ENCODE measurements around the gene EXOC6. TPM values are rescaled to one million over a fixed set of nuclear protein-coding genes. Genes with fewer than 3 reads are reported as not detected.
A peak's percentile ranks its signal among the peaks of the same experiment; 100 is the strongest.

Gene EXOC6
- total and polyA plus RNA-seq, 2 of the 13 experiments (the other 11 are each of a cell fraction or from before 2014, with no cell fraction given): 22.2 to 29.2 TPM

- TF ChIP-seq SKI (IDR thresholded peaks at IDR 0.05; ENCODE audit: partially characterized antibody): peak; percentile 56
- TF ChIP-seq, protein P1, sequence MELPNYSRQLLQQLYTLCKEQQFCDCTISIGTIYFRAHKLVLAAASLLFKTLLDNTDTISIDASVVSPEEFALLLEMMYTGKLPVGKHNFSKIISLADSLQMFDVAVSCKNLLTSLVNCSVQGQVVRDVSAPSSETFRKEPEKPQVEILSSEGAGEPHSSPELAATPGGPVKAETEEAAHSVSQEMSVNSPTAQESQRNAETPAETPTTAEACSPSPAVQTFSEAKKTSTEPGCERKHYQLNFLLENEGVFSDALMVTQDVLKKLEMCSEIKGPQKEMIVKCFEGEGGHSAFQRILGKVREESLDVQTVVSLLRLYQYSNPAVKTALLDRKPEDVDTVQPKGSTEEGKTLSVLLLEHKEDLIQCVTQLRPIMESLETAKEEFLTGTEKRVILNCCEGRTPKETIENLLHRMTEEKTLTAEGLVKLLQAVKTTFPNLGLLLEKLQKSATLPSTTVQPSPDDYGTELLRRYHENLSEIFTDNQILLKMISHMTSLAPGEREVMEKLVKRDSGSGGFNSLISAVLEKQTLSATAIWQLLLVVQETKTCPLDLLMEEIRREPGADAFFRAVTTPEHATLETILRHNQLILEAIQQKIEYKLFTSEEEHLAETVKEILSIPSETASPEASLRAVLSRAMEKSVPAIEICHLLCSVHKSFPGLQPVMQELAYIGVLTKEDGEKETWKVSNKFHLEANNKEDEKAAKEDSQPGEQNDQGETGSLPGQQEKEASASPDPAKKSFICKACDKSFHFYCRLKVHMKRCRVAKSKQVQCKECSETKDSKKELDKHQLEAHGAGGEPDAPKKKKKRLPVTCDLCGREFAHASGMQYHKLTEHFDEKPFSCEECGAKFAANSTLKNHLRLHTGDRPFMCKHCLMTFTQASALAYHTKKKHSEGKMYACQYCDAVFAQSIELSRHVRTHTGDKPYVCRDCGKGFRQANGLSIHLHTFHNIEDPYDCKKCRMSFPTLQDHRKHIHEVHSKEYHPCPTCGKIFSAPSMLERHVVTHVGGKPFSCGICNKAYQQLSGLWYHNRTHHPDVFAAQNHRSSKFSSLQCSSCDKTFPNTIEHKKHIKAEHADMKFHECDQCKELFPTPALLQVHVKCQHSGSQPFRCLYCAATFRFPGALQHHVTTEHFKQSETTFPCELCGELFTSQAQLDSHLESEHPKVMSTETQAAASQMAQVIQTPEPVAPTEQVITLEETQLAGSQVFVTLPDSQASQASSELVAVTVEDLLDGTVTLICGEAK (IDR thresholded peaks at IDR 0.05): no peak
- TF ChIP-seq, protein P1 (CRISPR knock-in tag; IDR thresholded peaks at IDR 0.05): 0 out of 2 replicates have a peak, but pooled peaks have one; percentile 33
- TF ChIP-seq, protein P2, sequence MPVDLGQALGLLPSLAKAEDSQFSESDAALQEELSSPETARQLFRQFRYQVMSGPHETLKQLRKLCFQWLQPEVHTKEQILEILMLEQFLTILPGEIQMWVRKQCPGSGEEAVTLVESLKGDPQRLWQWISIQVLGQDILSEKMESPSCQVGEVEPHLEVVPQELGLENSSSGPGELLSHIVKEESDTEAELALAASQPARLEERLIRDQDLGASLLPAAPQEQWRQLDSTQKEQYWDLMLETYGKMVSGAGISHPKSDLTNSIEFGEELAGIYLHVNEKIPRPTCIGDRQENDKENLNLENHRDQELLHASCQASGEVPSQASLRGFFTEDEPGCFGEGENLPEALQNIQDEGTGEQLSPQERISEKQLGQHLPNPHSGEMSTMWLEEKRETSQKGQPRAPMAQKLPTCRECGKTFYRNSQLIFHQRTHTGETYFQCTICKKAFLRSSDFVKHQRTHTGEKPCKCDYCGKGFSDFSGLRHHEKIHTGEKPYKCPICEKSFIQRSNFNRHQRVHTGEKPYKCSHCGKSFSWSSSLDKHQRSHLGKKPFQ (CRISPR knock-in tag; IDR thresholded peaks at IDR 0.05; ENCODE audit: insufficient replicate concordance): peak; percentile 12
- no peak for TF ChIP-seq ZNF232 (CRISPR knock-in tag; IDR thresholded peaks at IDR 0.05; ENCODE audit: borderline replicate concordance)
- TF ChIP-seq ZNF160 (CRISPR knock-in tag; IDR thresholded peaks at IDR 0.05): no peak; the same call in 1 of the 2 replicates
- TF ChIP-seq ZFP36 (IDR thresholded peaks at IDR 0.05; ENCODE audit: borderline replicate concordance, low read depth, low read length, partially characterized antibody): no peak
- TF ChIP-seq ZFX (CRISPR knock-in tag; IDR thresholded peaks at IDR 0.05; ENCODE audit: low read depth): peak; percentile 79
- no peak for TF ChIP-seq HES4 (CRISPR knock-in tag; IDR thresholded peaks at IDR 0.05; ENCODE audit: borderline replicate concordance)
- TF ChIP-seq TAF1 (CRISPR knock-in tag; IDR thresholded peaks at IDR 0.05): peak; percentile 79
- no peak; the same call in 1 of the 2 replicates for TF ChIP-seq ZSCAN31 (CRISPR knock-in tag; IDR thresholded peaks at IDR 0.05; ENCODE audit: low read depth)
- peak; percentile 17; the same call in 1 of the 2 replicates for TF ChIP-seq ZNF274 (CRISPR knock-in tag; IDR thresholded peaks at IDR 0.05)
- TF ChIP-seq ZNF878 (CRISPR knock-in tag; IDR thresholded peaks at IDR 0.05): no peak
- no peak for TF ChIP-seq SP4 (CRISPR knock-in tag; IDR thresholded peaks at IDR 0.05)
- peak; percentile 30; the same call in 1 of the 2 replicates for TF ChIP-seq MYC (CRISPR knock-in tag; IDR thresholded peaks at IDR 0.05; ENCODE audit: borderline replicate concordance)
- peak; percentile 56; the same call in 1 of the 2 replicates for TF ChIP-seq ZNF788 (CRISPR knock-in tag; IDR thresholded peaks at IDR 0.05; ENCODE audit: borderline replicate concordance)
- TF ChIP-seq PHF8 (CRISPR knock-in tag; IDR thresholded peaks at IDR 0.05): peak; percentile 83
These were observed at the start of gene EXOC6 (continued) for GRCh38 chr10:92848441-92849233.
